ENCODE data around the gene DPF3.

DPF3 gene

DNA sequence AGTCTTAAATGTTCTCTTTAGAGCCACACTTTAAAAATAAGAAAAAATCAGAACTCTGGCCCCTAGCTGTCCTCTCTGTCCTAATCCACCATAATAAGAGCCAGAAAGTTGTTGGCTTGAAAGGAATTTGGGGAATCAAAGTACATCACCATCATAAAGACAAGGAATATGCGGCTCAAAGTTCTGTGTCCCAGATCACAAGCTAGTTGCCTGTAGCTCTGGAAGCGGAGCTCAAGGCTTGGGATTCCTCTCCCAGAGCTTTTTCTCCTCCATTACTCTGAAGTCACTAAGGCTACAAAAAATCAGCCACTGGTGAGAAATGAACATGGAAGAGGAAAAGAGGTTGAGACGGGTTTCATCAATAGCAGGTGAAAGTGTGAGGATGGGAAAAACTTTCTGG is 6.4 kb downstream of the DPF3 start:
- Histone ChIP-seq H3K4me3 (ENCODE audit: low read length) (no peak overlapping the region), H3K27me3 (ENCODE audit: control insufficient read depth, insufficient read depth, low read length) (peaks cover 2% of the 10 kb centered on the region), H3K27ac (ENCODE audit: low read depth, low read length) (no peak overlapping the region), H3K4me1 (ENCODE audit: control insufficient read depth, insufficient read depth, low read length) (peaks cover 2% of the 10 kb centered on the region), H3K9ac (ENCODE audit: low read length) (no peak overlapping the region), H3K36me3 (ENCODE audit: control insufficient read depth, insufficient read depth, low read length) (no peaks in the 10 kb centered on the region)

DNA sequence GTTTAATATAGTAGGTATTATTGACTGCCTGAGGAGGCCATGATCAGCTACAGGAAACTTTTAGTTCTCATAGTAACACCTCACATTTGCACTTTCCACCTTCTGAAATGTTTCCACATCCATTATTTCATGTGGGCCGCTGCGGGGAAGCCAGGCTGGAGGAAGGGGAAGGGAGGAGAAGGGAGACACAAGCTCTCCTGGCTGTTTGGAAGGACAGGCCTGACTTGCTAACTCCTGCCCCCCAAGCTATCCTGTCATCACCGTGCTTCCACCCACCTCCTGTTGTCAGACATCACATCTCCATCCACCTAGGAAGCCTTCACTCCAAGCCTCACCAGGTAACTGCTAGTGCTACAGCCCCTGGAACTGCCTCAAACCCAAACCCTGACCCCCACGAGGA is 9.5 kb downstream of the DPF3 start:
- no peak overlapping the region for H3K9ac ChIP-seq (ENCODE audit: low read length)
- no peaks in the 10 kb centered on the region for H3K4me1 ChIP-seq (ENCODE audit: control insufficient read depth, insufficient read depth, low read length)
- H3K4me3 ChIP-seq (ENCODE audit: low read length), result no peak overlapping the region
- H3K27me3 ChIP-seq (ENCODE audit: control insufficient read depth, insufficient read depth, low read length), result no peaks in the 10 kb centered on the region
- H3K27ac ChIP-seq (ENCODE audit: low read depth, low read length), result no peak overlapping the region
- no peaks in the 10 kb centered on the region for H3K36me3 ChIP-seq (ENCODE audit: control insufficient read depth, insufficient read depth, low read length)

DNA sequence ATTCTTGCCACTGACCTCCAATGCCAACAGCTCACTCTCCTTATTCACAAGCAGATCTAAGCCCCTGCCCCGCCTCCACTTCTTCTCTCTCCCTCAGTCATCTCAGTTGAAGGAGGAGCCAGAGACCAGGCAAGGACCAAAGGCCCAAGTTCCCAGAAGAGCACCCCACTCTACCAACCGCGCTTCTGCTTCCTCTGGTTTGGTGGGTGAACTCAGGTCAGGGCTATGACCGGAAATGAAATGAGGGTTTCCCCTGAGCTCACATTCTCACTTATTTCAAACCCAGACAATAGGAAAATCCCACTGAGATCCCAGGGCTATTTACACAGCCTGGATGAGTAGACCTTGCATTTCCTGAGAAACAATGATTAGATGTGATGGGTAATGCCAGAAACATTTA is 9.9 kb downstream of the DPF3 start:
- Histone ChIP-seq H3K36me3 (ENCODE audit: control insufficient read depth, insufficient read depth, low read length) (no peaks in the 10 kb centered on the region), H3K27ac (ENCODE audit: low read depth, low read length) (no peak overlapping the region), H3K9ac (ENCODE audit: low read length) (no peak overlapping the region), H3K4me3 (ENCODE audit: low read length) (no peak overlapping the region), H3K27me3 (ENCODE audit: control insufficient read depth, insufficient read depth, low read length) (no peaks in the 10 kb centered on the region), H3K4me1 (ENCODE audit: control insufficient read depth, insufficient read depth, low read length) (no peaks in the 10 kb centered on the region)

DNA sequence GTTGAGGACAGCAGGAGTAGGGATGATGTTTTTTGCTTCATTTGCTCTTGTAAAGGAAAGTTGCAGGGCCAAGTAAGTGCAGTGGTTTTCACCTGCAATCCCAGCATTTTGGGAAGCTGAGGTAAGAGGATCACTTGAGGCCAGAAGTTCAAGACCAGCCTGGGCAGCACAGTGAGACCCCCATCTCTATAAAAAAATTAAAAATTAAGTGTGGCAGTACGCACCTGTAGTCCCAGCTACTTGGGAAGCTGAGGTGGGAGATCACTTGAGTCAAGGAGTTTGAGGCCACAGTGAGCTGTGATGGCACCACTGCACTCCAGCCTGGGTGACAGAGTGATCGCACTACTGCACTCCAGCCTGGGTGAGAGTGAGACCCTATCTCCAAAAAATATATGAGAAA is 10.8 kb downstream of the DPF3 start:
- H3K27ac ChIP-seq (ENCODE audit: low read depth, low read length), result no peak overlapping the region
- H3K4me3 ChIP-seq (ENCODE audit: low read length), result no peak overlapping the region
- no peaks in the 10 kb centered on the region for H3K27me3 ChIP-seq (ENCODE audit: control insufficient read depth, insufficient read depth, low read length)
- no peak overlapping the region for H3K9ac ChIP-seq (ENCODE audit: low read length)
- no peaks in the 10 kb centered on the region for H3K36me3 ChIP-seq (ENCODE audit: control insufficient read depth, insufficient read depth, low read length)
- H3K4me1 ChIP-seq (ENCODE audit: control insufficient read depth, insufficient read depth, low read length), result no peaks in the 10 kb centered on the region

DNA sequence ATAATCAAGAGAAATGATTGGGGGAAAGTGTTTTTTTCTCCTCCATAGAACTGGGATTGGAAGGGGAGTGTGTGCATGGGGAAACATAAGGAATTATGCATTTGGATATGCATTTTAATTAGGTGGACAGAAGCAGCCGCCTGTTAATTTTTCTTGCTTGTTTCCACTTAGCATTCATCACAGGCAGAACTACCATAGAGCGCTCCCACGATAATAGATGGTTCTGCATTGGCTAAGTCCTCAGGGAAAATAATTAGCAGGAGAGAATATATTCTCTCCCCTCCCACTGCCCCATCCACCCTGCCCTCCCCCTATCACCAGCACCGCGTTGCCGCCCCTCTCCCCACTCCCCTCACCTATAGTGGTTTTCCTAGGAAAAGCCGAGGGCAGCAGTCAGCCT is 11.4 kb downstream of the DPF3 start:
- Histone ChIP-seq H3K9ac (ENCODE audit: low read length) (no peak overlapping the region), H3K4me1 (ENCODE audit: control insufficient read depth, insufficient read depth, low read length) (no peaks in the 10 kb centered on the region), H3K36me3 (ENCODE audit: control insufficient read depth, insufficient read depth, low read length) (no peaks in the 10 kb centered on the region), H3K4me3 (ENCODE audit: low read length) (no peak overlapping the region), H3K27ac (ENCODE audit: low read depth, low read length) (no peak overlapping the region), H3K27me3 (ENCODE audit: control insufficient read depth, insufficient read depth, low read length) (no peaks in the 10 kb centered on the region)

DNA sequence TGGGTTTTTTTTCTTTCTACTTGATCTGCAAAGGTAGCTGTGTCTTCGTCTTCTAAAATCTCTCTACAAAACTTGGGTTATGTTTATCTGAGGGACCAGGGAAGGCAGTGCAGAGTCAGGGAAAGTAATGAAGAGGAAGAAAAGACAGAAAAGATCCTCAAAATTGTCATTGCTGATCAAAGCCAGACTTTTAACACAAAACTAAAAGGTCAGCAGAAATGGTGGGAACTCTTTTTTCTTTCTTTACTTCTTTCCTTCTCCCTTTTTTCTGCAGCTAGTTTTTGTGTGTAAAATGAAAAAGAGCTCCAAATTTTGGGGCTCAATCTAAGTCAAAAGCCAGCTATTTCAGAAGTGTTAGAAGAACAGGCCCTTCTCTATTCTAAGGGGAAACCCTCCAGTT is 11.9 kb downstream of the DPF3 start:
- Histone ChIP-seq H3K4me3 (ENCODE audit: low read length) (no peak overlapping the region), H3K9ac (ENCODE audit: low read length) (no peak overlapping the region), H3K36me3 (ENCODE audit: control insufficient read depth, insufficient read depth, low read length) (no peaks in the 10 kb centered on the region), H3K27ac (ENCODE audit: low read depth, low read length) (no peak overlapping the region), H3K4me1 (ENCODE audit: control insufficient read depth, insufficient read depth, low read length) (no peaks in the 10 kb centered on the region), H3K27me3 (ENCODE audit: control insufficient read depth, insufficient read depth, low read length) (no peaks in the 10 kb centered on the region)

DNA sequence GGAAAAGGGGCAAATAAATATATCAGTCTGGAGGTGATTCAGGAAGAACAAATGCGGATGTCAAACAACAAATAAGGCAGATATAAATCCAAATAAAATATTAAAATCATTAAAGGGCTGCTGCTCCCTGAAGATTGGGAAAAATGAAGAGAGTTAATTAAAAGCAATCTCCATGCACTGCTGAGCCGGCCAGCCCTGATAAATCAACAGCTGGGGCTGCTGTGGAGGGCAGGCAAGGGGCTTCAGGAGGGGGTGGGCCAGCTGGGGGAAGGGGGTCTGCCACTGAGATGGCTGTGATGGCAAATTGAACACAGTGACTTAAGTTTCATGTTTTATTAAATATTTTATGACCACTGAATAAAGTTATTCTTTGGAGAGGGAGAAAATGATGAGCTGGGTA is 12.4 kb downstream of the DPF3 start:
- Histone ChIP-seq H3K27me3 (ENCODE audit: control insufficient read depth, insufficient read depth, low read length) (no peaks in the 10 kb centered on the region), H3K9ac (ENCODE audit: low read length) (no peak overlapping the region), H3K4me3 (ENCODE audit: low read length) (no peak overlapping the region), H3K36me3 (ENCODE audit: control insufficient read depth, insufficient read depth, low read length) (no peaks in the 10 kb centered on the region), H3K27ac (ENCODE audit: low read depth, low read length) (no peak overlapping the region), H3K4me1 (ENCODE audit: control insufficient read depth, insufficient read depth, low read length) (no peaks in the 10 kb centered on the region)

DNA sequence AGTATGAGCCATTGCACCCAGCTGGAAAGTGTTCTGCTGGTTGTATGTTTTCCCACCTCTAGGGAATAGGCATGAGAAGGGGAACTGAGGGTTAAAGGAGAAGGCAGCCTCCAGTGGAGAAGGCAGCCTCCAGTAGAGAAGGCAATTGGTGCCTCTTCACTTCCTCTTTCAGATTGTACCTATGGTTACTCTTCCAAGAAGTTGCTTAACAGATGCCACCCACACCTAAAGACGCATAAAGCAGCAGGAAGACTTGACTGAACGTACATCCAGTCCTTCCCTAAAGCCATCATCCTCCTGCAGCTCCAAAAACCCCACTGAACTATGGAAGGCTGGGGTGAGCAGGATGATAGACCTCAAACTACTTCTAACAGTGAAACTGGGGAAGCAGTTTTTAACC is 13.1 kb downstream of the DPF3 start:
- H3K27me3 ChIP-seq (ENCODE audit: control insufficient read depth, insufficient read depth, low read length), result no peaks in the 10 kb centered on the region
- H3K27ac ChIP-seq (ENCODE audit: low read depth, low read length), result no peak overlapping the region
- H3K9ac ChIP-seq (ENCODE audit: low read length), result no peak overlapping the region
- H3K36me3 ChIP-seq (ENCODE audit: control insufficient read depth, insufficient read depth, low read length), result no peaks in the 10 kb centered on the region
- no peaks in the 10 kb centered on the region for H3K4me1 ChIP-seq (ENCODE audit: control insufficient read depth, insufficient read depth, low read length)
- no peak overlapping the region for H3K4me3 ChIP-seq (ENCODE audit: low read length)

DNA sequence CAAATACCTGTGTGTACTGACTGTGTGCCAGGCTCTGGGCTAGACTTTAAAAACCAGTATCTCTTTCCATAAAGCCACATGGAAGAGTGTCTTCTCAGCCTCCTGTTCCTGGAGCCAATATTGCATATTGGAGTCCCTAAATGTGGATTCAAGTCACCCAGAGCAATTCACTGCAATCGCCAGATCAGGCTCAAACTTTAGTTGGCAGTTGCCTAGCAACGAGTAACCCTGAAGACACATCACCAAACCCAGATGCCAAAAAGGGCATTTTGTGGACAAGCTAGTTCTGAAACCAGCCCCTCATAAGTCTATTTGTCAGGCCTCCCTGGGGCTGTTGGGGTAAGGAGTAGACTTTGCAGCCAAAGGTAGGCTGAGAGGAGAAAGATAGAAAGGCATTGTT is 13.7 kb downstream of the DPF3 start:
- H3K36me3 ChIP-seq (ENCODE audit: control insufficient read depth, insufficient read depth, low read length), result no peaks in the 10 kb centered on the region
- H3K4me1 ChIP-seq (ENCODE audit: control insufficient read depth, insufficient read depth, low read length), result no peaks in the 10 kb centered on the region
- no peak overlapping the region for H3K27ac ChIP-seq (ENCODE audit: low read depth, low read length)
- H3K9ac ChIP-seq (ENCODE audit: low read length), result no peak overlapping the region
- no peaks in the 10 kb centered on the region for H3K27me3 ChIP-seq (ENCODE audit: control insufficient read depth, insufficient read depth, low read length)
- H3K4me3 ChIP-seq (ENCODE audit: low read length), result no peak overlapping the region

DNA sequence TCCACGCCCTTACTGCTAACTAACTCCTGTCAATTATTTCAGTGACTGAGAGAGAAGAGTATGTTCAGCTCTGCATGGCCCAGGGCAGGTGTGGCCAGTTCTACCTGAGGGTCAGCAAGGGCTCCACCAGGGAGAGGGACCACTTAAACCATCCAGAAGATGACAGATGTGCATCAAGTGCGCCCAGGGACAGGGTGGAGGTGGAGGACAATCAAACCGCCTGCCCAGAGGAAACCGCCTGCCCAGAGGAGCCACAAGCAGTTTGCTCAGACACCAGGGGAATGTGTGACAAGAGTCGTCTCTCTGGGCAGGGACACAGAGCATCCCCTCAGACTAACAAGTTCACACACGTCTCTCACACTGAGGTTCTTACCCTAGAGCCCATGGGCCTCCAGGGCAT is 14.5 kb downstream of the DPF3 start:
- no peaks in the 10 kb centered on the region for H3K36me3 ChIP-seq (ENCODE audit: control insufficient read depth, insufficient read depth, low read length)
- no peak overlapping the region for H3K9ac ChIP-seq (ENCODE audit: low read length)
- no peak overlapping the region for H3K27ac ChIP-seq (ENCODE audit: low read depth, low read length)
- H3K27me3 ChIP-seq (ENCODE audit: control insufficient read depth, insufficient read depth, low read length), result no peaks in the 10 kb centered on the region
- no peak overlapping the region for H3K4me3 ChIP-seq (ENCODE audit: low read length)
- no peaks in the 10 kb centered on the region for H3K4me1 ChIP-seq (ENCODE audit: control insufficient read depth, insufficient read depth, low read length)

DNA sequence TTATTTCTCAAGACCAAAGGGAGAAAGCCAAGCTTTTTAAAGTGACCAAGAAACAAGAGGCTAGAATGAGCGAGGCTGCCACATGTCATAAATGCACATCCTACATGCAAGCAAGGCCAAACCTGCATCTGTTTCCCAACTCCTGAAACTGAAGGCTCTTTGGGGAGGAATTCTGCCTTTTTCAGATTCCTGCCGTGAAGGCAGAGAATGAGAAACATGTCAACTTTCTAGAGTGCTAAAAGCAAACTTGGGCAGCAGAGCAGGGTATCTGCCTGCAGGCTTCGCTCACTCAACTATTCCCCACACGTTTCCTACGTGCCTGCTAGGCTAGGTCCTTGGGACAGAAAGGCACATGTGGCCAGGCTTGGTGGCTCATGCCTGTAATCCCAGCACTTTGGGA is 15.2 kb downstream of the DPF3 start:
- Histone ChIP-seq H3K27me3 (ENCODE audit: control insufficient read depth, insufficient read depth, low read length) (no peaks in the 10 kb centered on the region), H3K27ac (ENCODE audit: low read depth, low read length) (no peak overlapping the region), H3K4me1 (ENCODE audit: control insufficient read depth, insufficient read depth, low read length) (no peaks in the 10 kb centered on the region), H3K9ac (ENCODE audit: low read length) (no peak overlapping the region), H3K4me3 (ENCODE audit: low read length) (no peak overlapping the region), H3K36me3 (ENCODE audit: control insufficient read depth, insufficient read depth, low read length) (no peaks in the 10 kb centered on the region)

DNA sequence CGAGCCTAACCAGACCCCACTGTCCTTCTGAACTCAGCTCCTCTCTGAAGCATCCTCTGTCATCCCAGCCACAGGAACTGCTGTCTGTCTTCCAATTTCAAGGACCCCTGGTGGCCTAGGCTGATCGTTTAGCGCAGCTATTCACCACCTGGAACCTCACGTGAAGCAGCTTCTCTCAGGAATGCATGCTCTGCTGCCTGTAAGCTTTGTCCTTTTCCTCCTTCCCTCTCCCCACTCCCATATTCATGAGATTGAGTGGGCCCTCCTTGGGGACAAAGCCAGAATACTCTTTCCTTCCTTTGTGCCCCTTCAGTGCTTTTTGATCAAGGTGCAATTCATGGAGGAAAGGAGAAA is 17.2 kb downstream of the DPF3 start:
- Histone ChIP-seq H3K9ac (ENCODE audit: low read length) (no peak overlapping the region), H3K4me3 (ENCODE audit: low read length) (no peak overlapping the region), H3K36me3 (ENCODE audit: control insufficient read depth, insufficient read depth, low read length) (no peaks in the 10 kb centered on the region), H3K27me3 (ENCODE audit: control insufficient read depth, insufficient read depth, low read length) (no peaks in the 10 kb centered on the region), H3K27ac (ENCODE audit: low read depth, low read length) (no peak overlapping the region), H3K4me1 (ENCODE audit: control insufficient read depth, insufficient read depth, low read length) (no peaks in the 10 kb centered on the region)

DNA sequence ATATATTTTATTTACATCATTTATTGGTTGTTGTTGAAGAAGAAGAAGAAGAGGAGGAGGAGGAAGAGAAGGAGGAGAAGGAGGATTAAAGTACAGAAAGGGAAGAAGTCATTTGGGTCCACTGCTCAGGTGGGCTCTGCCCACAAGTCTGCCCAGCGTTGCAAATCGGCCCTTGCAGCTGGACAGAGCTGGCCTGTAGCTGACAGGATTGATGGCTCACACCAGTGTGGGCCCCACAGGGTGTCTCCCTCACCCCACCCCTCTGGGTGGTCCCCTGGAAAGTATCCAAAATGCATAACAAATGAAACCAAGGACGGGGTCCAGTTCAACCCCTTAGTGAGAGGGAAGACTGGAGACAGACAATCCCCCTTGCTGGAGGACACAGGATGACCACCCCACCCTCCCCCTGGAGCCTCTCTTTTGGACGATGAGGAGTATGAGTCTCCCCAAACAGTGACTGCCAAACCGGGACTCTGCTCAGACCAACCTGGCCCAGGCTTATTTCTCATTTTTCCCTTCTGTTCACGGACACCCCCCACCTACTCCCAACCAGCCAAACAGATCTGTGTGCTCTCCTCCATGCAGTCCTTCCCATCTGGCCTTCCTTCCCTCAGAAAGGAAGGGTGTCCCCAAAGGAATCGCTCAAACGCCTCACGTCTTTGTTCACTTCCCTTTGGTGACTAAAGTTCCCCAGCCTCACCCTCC is 17.7 kb downstream of the DPF3 start:
- no peak overlapping the region for H3K9ac ChIP-seq (ENCODE audit: low read length)
- H3K36me3 ChIP-seq (ENCODE audit: control insufficient read depth, insufficient read depth, low read length), result no peaks in the 10 kb centered on the region
- H3K27me3 ChIP-seq (ENCODE audit: control insufficient read depth, insufficient read depth, low read length), result no peaks in the 10 kb centered on the region
- H3K4me3 ChIP-seq (ENCODE audit: low read length), result no peak overlapping the region
- H3K4me1 ChIP-seq (ENCODE audit: control insufficient read depth, insufficient read depth, low read length), result no peaks in the 10 kb centered on the region
- no peak overlapping the region for H3K27ac ChIP-seq (ENCODE audit: low read depth, low read length)
